HG02610 (cell line): ENCODE results near the gene DOK4.
"Not testable (repeated sequence)": the region's sequence is repeated elsewhere in the genome, so short reads cannot be mapped to it uniquely, and the experiment has no call there.

Source experiments
- ATAC-seq: cut with Tn5 transposase; IDR thresholded peaks from one replicate; pipeline ENCODE4 v1.9.1; 2021; ENCODE audit warnings: mild to moderate bottlenecking, moderate library complexity; ENCODE audit not compliant: unreplicated experiment

Gene DOK4

DNA sequence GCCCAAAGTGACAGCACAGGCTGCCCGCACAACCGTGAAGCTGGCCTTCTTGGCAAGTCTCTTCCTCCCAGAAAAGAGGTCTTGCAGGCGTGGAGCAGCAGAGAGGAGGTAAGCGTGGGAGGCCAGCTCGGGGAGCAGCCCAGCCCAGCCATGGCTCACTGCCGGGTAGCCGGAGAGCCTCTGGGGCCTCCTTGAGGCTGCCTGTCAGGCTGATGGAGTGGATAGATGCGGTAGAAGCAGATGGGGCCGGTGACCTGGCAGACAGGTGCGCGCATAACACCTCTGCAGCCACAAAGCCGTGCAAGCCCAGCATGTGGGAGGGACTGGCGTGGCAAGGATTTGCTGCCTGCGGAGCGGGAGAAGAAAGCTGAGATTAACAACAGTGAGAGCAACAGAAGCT lies 17.1 kb upstream of the DOK4 start:
- no peak for ATAC-seq

- ATAC-seq = no peak
Measured at GRCh38 chr16:57502048-57502775, 15.9 kb upstream of the DOK4 start.

DNA sequence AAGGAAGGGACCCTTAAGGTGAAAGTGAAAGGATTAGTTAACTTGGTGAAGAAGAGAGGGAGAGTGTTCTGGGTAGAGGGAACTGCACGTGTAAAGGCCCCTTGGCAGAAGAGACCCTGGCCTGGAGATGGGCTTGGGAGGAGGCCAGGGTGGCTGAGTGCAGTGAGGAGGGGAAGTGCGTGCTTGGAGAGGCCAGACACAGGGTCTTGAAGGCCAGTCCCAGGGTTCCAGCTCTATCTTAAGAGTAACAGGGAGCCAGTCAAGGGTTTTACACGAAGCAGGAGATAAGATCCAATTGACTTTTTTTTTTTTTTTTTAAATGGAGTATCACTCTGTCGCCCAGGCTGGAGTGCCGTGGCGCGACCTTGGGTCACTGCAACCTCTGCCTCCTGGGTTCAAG lies 15.2 kb upstream of the DOK4 start:
- ATAC-seq = no peak

DNA sequence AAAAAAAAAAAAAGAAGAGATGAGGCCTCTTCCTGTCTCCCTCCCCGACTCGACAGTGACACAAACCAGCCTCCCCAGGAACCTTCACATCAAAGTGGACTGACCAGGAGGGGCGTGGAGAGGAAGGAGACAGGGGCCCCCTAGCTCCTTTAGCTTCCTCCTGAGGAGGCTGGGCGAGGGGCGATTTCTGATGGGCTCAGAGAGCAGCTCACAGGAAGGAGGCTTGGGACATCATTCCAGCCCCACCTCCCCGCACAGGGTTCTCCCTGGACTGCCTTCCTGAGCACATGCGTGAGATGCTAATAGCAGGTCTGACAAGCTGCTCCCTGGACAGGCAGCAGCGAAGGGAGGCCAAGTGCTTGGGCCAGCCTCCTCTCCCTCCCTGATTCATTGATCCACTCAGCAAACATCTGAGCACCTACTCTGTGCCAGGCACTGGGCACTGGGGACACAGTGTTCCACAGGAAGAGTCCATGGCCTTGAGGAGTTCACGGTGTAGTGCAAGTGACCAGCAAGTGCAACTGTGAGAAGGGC lies 14.4 kb upstream of the DOK4 start:
- ATAC-seq = no peak

GRCh38 chr16:57499941-57500340 lies 13.6 kb upstream of the DOK4 start:
- not testable (repeated sequence) for ATAC-seq

- ATAC-seq = no peak
Measured at GRCh38 chr16:57498031-57498430, 11.7 kb upstream of the DOK4 start.

DNA sequence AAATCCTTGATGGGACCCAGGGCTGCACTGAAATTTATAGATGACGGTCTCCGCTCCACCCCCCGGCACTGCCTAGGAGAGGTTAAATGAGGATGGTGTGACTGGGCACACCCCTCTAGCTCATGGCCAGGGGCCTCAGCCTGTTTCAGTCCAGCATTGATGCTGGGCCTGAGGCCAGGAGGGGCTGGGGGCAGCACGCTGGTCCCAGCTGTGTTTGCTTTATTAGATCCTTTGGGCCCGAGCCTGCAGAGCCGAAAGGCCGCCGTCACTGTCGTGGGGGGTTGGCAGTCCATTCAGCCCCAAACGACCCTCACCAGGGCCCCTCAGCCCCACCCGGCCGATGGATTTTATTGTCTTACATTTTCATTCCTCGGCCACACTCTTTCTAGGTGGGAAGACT lies 10.8 kb upstream of the DOK4 start:
- no peak for ATAC-seq

DNA sequence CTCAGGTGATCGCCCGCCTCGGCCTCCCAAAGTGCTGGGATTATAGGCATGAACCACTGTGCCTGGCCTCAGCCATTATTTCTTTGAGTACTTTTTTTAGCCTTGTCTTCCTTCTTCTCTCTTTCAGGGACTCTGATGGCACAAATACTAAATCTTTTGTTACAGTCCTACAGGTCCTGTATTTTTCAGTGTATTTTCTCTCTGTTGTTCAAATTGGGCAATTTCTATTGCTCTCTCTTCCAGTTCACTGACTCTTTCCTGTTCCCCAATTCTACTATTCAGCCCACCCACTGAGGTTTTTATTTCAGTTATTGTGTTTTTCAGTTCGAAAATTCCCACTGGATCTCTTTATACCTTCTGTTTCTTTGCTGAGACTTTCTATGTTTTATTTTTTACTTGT lies 7.5 kb upstream of the DOK4 start:
- no peak for ATAC-seq

DNA sequence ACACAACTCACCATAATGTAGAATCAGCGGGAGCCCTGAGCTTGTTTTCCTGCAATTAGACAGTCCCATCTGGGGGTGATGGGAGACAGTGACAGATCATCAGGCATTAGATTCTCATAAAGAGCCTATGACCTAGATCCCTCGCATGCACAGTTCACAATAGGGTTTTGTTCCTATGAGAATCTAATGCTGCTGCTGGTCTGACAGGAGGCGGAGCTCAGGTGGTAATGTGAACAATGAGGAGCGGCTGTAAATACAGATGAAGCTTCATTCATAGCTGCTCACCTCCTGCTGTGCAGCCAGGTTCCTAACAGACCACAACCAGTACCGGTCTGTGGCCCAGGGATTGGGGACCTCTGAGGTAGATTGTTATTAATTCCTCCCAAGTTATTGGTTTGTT lies 2.9 kb upstream of the DOK4 start:
- ATAC-seq = no peak

- no peak for ATAC-seq
Measured at GRCh38 chr16:57486858-57487834, 853 bp upstream of the DOK4 start.

DNA sequence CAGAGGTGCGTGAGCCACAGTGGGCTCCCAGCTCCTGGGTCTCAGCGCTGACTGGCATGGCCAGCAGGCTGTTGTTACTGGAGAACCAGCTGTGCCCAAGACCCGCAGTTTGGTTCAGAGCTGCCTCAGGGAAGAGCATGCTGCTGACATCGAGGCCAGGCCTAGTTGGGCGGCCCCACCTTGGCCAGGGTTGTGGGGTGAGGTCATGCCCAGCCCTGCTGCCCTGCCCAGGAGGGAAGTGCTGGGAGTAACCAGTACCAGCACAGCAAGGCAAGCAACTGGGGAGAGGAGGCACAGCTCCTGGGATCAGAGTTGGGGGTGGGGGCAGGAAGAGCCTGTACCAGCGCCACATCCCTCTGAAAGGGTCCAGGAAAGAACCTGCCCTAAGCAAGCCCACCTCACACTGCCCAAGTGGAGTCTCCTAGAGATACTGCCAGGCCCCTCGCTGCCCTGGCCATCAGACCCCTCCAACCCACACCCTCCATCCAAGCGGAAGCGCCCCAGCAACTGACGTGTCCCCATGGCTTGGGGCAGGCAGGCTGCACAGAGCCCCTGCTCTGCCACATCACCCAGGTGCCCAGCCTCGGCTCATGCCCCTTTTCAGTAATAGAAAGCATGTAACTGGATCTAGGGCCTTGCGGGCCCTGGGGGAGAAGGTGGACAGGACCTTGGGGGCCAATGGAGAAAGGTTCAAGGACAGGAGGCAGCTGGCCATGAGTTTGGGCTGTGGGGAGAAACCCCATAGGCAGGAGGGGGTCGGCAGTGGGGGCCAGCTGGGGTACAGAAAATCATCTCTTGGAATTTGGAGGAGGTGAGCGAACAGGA lies 990 bp downstream of the DOK4 start:
- ATAC-seq = no peak

DNA sequence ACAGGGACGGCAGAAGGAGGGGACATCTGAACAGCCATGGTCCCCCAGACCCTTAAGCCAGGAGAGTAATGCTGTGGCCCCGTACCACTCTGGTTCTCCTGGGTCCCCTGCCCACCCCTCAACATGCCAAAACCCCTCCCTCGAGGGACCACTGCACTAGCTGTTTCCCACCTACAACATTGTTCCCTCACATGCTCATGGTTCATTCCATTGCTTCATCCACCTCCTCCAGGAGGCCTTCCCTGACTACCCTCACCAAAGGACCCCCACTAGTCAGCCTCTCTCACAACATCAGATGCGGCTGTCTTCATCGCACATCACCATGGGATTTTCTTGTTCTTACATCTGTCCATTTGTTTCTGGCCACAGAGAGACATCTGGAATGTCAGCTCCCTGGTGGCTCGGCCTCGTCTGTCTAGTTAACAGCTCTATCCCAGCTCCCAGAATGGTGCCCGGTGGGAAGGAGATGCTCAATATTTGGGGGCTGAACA lies 1.7 kb downstream of the DOK4 start:
- ATAC-seq = no peak

DNA sequence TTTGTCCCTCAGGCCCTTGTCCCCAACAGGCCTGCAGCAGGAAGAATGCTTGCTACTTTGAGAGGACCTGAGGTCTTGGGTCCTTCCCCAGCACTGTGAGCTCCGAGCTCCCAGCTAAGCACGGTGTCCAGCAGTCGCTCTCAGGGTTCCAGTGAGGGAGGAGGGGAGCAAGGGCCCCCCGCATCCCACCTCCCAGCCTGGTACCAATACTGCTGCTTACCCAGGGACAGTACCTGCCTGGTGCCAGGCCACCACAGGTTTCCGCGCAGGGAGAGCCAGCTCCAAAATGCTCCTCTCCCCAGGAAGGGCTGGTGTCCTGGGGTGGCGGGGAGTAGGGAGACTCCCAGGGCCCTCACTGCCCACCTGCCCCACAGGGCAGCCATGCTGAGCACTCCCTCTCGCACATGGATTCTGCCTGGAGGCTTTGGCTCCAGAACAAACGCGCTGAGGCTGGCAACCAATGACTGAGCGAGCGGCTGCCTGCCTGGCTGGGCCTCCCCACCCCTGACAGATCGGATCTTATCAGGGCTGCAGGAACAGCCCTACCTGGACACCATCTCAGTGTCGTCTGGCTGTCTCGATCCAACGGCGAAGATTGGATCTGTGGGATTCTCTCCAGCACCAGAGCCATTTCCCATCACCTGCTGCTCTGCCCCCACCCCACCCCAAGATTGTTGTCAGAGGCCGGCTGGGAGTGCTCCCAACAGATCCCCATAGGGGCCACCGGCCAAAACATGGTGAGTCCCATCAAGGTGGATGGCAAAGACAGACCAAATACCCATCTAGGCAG lies 2.4 kb downstream of the DOK4 start:
- no peak for ATAC-seq

GRCh38 chr16:57482845-57483545 lies 3.3 kb downstream of the DOK4 start:
- ATAC-seq = no peak

DNA sequence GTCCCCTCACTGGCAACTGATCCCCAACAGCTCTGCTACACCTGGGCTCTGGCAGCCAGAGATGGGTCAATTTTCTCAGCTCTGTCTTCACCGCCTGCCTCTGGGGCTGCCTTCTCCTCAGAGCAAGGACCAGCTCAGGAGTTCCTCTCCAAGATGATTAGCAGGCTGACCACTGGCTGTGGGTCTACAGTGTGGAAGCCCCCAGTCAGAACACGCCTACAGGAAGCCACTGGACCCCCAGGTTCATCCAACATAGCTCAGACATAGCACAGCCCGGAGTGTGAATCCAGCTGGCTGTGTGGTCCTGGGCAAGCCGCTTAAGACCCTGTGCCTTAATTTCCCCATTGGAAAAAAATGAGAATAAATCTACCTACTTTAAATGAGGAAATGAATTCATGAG lies 4.9 kb downstream of the DOK4 start:
- no peak for ATAC-seq

DNA sequence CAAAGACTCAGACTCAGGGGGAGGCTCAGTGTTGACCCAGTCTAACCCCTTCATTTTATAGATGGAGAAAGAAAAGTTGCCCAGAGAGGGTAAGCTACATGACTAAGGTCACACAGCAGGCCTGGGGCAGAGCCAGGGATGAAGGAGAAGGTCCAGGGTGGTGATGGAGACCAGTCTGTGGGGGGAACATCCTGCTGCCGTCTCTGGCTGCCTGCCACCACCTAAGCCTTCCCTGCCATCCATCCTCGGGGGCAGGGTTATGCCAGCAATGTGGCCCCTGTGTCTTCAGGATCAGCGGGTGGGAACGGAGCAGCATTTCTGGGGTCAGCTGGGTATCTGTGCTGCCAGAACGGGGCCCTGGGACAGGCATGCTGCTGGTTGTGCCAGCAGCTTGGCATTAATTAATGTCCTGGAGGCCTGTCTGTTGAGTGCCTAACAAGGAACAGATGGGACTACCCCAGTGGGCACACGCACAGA lies 5.5 kb downstream of the DOK4 start:
- ATAC-seq = no peak

- no peak for ATAC-seq
Measured at GRCh38 chr16:57479976-57480753, 6.1 kb downstream of the DOK4 start.

DNA sequence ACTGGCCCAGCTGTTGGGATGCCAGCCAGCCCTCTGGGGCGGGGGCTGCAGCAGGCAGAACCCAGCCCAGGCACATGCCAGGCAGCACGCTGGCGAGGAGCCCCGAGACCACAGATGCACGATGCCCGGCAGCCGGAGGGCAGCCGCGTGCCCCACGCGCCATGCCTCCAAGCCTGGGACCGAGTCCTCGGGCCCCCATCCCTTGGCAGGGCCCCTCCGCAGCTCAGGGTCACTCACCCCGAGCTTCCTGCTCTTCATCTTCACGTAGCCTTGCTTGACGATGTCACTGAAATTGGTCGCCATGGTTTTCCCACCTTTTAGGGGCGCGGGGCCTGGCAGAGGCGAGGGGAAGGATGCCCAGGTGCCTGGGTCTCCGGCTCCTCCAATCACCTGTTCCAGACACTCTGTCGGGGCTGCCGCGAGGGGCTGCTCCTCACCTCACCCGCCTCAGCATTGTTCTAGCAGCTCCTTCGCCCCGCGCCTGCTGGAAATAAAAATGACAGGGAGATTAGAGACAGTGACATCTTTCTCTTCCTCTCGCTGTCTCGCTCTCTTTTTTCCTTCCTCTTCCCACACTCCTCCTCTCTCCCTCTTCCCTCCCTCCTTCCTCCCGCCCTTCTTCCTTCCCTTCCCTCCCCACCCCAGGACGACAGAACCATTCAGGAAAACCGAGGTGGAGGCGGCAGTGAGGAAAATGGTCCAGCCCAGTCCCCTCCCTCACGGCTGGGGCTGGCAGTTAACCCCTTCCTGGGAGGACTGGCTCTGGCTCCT lies 6.9 kb downstream of the DOK4 start:
- ATAC-seq = no peak
